Measurements from ENCODE around the gene PACRG. TPM values are rescaled to one million over a fixed set of nuclear protein-coding genes. Genes with fewer than 3 reads are reported as not detected.
A peak's percentile ranks its signal among the peaks of the same experiment; 100 is the strongest.

Gene PACRG
- total and polyA plus RNA-seq, 3 donors from 2014 or later = 54.0 to 84.6 (median 81.7) TPM

DNA sequence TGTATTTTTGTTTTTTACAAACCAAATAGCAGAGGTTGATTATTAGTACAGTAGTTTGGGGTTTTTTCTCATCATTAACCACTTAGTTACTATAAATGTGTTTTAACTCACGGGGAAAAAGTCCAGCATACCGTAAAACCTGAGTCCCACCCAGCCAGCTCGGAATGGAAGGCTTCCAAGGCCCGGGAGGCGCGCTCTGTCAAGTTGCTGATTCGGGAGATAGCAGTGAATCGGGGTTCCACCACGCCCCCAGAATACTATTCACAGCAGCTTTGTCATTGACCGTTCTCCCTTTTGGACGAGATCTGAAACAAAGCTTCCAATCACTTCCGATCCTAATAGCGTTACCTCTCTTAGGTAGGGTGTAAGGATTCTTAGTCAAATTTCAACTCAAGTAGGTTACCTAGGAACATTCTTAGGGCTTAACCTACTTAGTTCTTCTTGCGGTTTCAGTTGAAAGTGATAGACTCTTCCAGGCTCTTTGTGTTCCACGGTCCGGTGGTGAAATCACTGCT is 453.9 kb downstream of the PACRG start:
- Histone ChIP-seq H3K9me3 (no peaks in the 10 kb centered on the region), H3K27ac (peak overlapping the region; percentile 8 to 42), H3K4me3 (no peak overlapping the region), H3K27me3 (no peaks in the 10 kb centered on the region), H3K36me3 (ENCODE audit: low read depth, missing control alignments) (no peaks in the 10 kb centered on the region), H3K4me1 (peaks cover 17% of the 10 kb centered on the region)
- TF ChIP-seq, protein P1, sequence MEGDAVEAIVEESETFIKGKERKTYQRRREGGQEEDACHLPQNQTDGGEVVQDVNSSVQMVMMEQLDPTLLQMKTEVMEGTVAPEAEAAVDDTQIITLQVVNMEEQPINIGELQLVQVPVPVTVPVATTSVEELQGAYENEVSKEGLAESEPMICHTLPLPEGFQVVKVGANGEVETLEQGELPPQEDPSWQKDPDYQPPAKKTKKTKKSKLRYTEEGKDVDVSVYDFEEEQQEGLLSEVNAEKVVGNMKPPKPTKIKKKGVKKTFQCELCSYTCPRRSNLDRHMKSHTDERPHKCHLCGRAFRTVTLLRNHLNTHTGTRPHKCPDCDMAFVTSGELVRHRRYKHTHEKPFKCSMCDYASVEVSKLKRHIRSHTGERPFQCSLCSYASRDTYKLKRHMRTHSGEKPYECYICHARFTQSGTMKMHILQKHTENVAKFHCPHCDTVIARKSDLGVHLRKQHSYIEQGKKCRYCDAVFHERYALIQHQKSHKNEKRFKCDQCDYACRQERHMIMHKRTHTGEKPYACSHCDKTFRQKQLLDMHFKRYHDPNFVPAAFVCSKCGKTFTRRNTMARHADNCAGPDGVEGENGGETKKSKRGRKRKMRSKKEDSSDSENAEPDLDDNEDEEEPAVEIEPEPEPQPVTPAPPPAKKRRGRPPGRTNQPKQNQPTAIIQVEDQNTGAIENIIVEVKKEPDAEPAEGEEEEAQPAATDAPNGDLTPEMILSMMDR (IDR thresholded peaks at IDR 0.05) = no peak
- TF ChIP-seq POLR2A (IDR thresholded peaks at IDR 0.05) = no peak
- intact Hi-C loops (cut with DNase I; ENCODE audit: low total_unique reads) = loop anchor here (10.0 kb wide), 1 partner anchor 773 kb away; no protein-coding TSS in a partner anchor
- DNase-seq = no peak
- 45 to 50% methylated on average over 14 to 16 of the region's 16 CpGs for WGBS, 2 donors

DNA sequence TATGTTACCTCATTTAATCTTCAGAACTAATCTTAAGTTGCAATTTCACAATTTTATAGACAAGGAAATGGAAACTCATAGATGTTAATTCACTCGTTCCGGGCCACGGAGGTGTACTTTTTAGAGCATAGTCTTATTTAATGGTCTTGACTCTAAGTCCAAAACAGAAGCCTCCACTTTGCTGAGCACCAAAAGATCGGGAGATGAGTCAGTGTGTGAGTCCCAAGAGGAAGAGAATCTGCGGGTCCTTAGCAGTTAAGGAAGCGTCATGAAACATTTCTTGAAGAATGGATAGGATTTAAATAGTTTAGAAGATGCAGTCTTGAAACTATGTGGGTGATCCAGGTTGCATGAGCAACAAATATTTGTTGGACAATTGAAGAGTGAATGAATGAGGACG is 454.9 kb downstream of the PACRG start:
- Histone ChIP-seq H3K4me3 (no peak overlapping the region), H3K9me3 (no peaks in the 10 kb centered on the region), H3K36me3 (ENCODE audit: low read depth, missing control alignments) (no peaks in the 10 kb centered on the region), H3K4me1 (peaks cover 17% of the 10 kb centered on the region), H3K27me3 (no peaks in the 10 kb centered on the region), H3K27ac (peak overlapping the region in 1 of 2 donors; percentile 17)
- WGBS, 2 donors = 84% methylated on average over 7 of the region's 7 CpGs
- DNase-seq = no peak
- no peak for TF ChIP-seq POLR2A (IDR thresholded peaks at IDR 0.05)
- TF ChIP-seq, protein P1 (IDR thresholded peaks at IDR 0.05) = no peak
- intact Hi-C loops (cut with DNase I; ENCODE audit: low total_unique reads) = loop anchor here (10.0 kb wide), 1 partner anchor 772 kb away; no protein-coding TSS in a partner anchor

DNA sequence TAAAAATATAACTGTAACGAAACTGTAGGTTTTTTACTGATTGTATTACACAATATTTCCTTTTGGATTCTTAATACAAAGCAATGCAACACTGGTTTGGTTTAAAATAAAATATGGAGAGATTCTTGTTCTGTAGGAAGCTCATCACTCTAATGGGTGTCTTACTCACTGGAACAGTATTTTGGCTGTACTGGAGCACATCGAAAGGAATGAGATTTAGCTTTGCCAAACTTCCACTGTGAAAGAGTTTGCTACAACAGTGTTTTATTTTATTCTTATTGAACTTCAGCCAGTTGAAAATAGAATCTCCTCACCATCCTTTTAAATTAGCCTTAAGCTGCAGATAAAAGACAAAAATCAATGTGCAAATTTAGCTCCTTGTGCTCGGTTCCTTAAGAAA is 456.0 kb downstream of the PACRG start:
- TF ChIP-seq, protein P1 (IDR thresholded peaks at IDR 0.05) = no peak
- no peak for TF ChIP-seq POLR2A (IDR thresholded peaks at IDR 0.05)
- Histone ChIP-seq H3K4me3 (no peak overlapping the region), H3K27ac (peak overlapping the region in 1 of 2 donors; percentile 4), H3K36me3 (ENCODE audit: low read depth, missing control alignments) (no peaks in the 10 kb centered on the region), H3K9me3 (no peaks in the 10 kb centered on the region), H3K4me1 (peaks cover 17% of the 10 kb centered on the region), H3K27me3 (no peaks in the 10 kb centered on the region)
- DNase-seq = no peak
- intact Hi-C loops (cut with DNase I; ENCODE audit: low total_unique reads) = loop anchor here (10.0 kb wide), 1 partner anchor 771 kb away; no protein-coding TSS in a partner anchor
- WGBS, 2 donors = 28 to 39% methylated on average over 3 of the region's 3 CpGs

GRCh38 chr6:163185744-163186143 is 458.0 kb downstream of the PACRG start:
- no peaks in the 10 kb centered on the region for H3K27me3 ChIP-seq
- no peak for TF ChIP-seq POLR2A (IDR thresholded peaks at IDR 0.05)
- TF ChIP-seq, protein P1 (IDR thresholded peaks at IDR 0.05) = no peak
- no peak for DNase-seq
- no peak overlapping the region for H3K27ac ChIP-seq
- H3K4me1 ChIP-seq = peaks cover 25% of the 10 kb centered on the region
- no peaks in the 10 kb centered on the region for H3K36me3 ChIP-seq (ENCODE audit: low read depth, missing control alignments)
- WGBS, 2 donors = 72 to 76% methylated on average over 4 of the region's 4 CpGs
- no peak overlapping the region for H3K4me3 ChIP-seq
- no peaks in the 10 kb centered on the region for H3K9me3 ChIP-seq
- intact Hi-C loops (cut with DNase I; ENCODE audit: low total_unique reads) = loop anchor here (10.0 kb wide), 1 partner anchor 769 kb away; no protein-coding TSS in a partner anchor

DNA sequence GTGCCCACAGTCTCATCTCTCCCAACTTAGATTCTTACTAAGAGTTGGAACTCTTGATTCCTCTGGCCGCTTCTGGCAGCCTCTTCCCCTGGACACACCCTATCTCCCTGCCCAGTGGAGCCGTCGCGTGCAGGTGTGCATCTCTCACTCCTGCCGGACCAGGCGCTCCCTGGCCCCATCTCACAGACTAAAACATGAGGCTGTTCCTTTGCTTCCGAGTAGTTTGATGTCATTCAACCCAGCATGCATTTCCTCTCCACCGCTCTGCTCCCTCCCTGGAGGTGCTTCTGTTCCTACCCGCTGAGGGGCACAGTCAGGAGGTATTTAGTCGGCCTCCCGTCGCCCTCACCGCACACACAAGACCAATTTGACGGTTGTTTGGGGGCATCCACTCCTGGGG is 458.8 kb downstream of the PACRG start:
- no peak for DNase-seq
- Histone ChIP-seq H3K4me1 (peaks cover 31% of the 10 kb centered on the region), H3K36me3 (ENCODE audit: low read depth, missing control alignments) (no peaks in the 10 kb centered on the region), H3K4me3 (no peak overlapping the region), H3K9me3 (no peaks in the 10 kb centered on the region), H3K27me3 (no peaks in the 10 kb centered on the region), H3K27ac (no peak overlapping the region)
- TF ChIP-seq, protein P1 (IDR thresholded peaks at IDR 0.05) = no peak
- no peak for TF ChIP-seq POLR2A (IDR thresholded peaks at IDR 0.05)
- WGBS, 2 donors = 79 to 82% methylated on average over 13 to 14 of the region's 14 CpGs
- intact Hi-C loops (cut with DNase I; ENCODE audit: low total_unique reads) = loop anchor here (10.0 kb wide), 1 partner anchor 768 kb away; no protein-coding TSS in a partner anchor

Data from testis (tissue), 3 donors.